Spleen (tissue), 11 donors: Measurements from ENCODE around the gene NUP210L. TPM values are rescaled to one million over a fixed set of nuclear protein-coding genes. Genes with fewer than 3 reads are reported as not detected.

Source experiments
- DNase-seq: peaks from one replicate; pipeline ENCODE4 v3.0.0-alpha.2; 2020
- H3K27ac ChIP-seq, 8 donors: fragments of 200-600 bp; sonication (generic) in 7 of 8; 1 replicate in 4 of 8; 2 replicates in 4 of 8; pipeline versions ENCODE4 v1.5.0 to v1.8.0; 2016 to 2021; ENCODE audit warnings: inconsistent platforms in 4 of 8, mild to moderate bottlenecking in 4 of 8, moderate library complexity in 1 of 8
- H3K27me3 ChIP-seq, 7 donors: fragments of 200-600 bp; sonication (generic) in 6 of 7; replicated peaks in 1 of 7; 1 replicate in 4 of 7; 2 replicates in 3 of 7; pipeline versions ENCODE4 v1.5.0 to v1.8.0; 2016 to 2021; ENCODE audit warnings: inconsistent platforms in 3 of 7, mild to moderate bottlenecking in 1 of 7
- H3K36me3 ChIP-seq, 6 donors: fragments of 200-600 bp; sonication (generic) in 5 of 6; 1 replicate in 4 of 6; 2 replicates in 2 of 6; pipeline versions ENCODE4 v1.5.0 to v1.8.0; 2016 to 2021; ENCODE audit warnings: inconsistent platforms in 2 of 6
- H3K4me1 ChIP-seq, 6 donors: fragments of 200-600 bp; sonication (generic) in 5 of 6; 1 replicate in 3 of 6; 2 replicates in 3 of 6; pipeline versions ENCODE4 v1.5.0 to v1.8.0; 2016 to 2021; ENCODE audit warnings: inconsistent platforms in 3 of 6
- H3K4me3 ChIP-seq, 8 donors: fragments of 200-600 bp; sonication (generic) in 7 of 8; 1 replicate in 4 of 8; 2 replicates in 4 of 8; pipeline versions ENCODE4 v1.5.0 to v1.8.0; 2016 to 2021; ENCODE audit warnings: inconsistent platforms in 4 of 8, mild to moderate bottlenecking in 4 of 8, moderate library complexity in 2 of 8
- H3K9me3 ChIP-seq, 8 donors: fragments of 200-600 bp; sonication (generic) in 7 of 8; 1 replicate in 4 of 8; 2 replicates in 4 of 8; pipeline versions ENCODE4 v1.5.0 to v1.8.0; 2016 to 2021; ENCODE audit warnings: inconsistent platforms in 4 of 8
- POLR2A ChIP-seq, 3 donors: fragments of 450-650 bp; IDR thresholded peaks; one replicate each; pipeline ENCODE4 v1.5.1; 2017; ENCODE audit warnings: antibody characterized with exemption in 3 of 3, mild to moderate bottlenecking in 1 of 3
- POLR2AphosphoS5 ChIP-seq, 3 donors: sonication (generic); formaldehyde crosslinking; IDR thresholded peaks; one replicate each; pipeline ENCODE4 v1.5.1; 2017; ENCODE audit warnings: antibody characterized with exemption in 3 of 3
- whole genome bisulfite sequencing, 5 donors: extraction: QIAGEN DNeasy Blood & Tissue Kit in 3 of 5; methylation state at CpG; one replicate each; pipeline versions ENCODE4 v1.1.5 to v1.1.7; 2013 to 2018; 5-methylcytosine and 5-hydroxymethylcytosine counted together
- intact Hi-C: fragments of 100-400 bp; cut with DNase I; formaldehyde crosslinking; loops from one replicate; pipeline ENCODE4 v1.15.0; 2023; ENCODE audit warnings: low total_unique reads
- polyA plus RNA-seq, 3 donors: library from polyadenylated mRNA; stranded (reverse); fragments of 200-250 nt; gene quantifications; one replicate each; pipeline ENCODE4 v1.2.1, GENCODE V29; 2013
- total RNA-seq, 7 donors: library from RNA; depleted of rRNA in 3 of 7; stranded (reverse); fragments of >200 nt in 3 of 7; fragmentation: NEBNext Ultra II Directional in 4 of 7; extraction: Animal tissue kit (Norgen Biotek cat#: 25700) in 4 of 7; gene quantifications; one replicate each; pipeline versions ENCODE4 v1.1.0 to v1.2.1, GENCODE V29; 2016 to 2021
- TF ChIP-seq, protein P1 (sequence below), 11 experiments: fragments of 200-600 bp in 7 of 11; fragments of 450-650 bp in 4 of 11; sonication (generic) in 4 of 11; IDR thresholded peaks in 8 of 11; conservative IDR thresholded peaks in 3 of 11; 1 replicate in 7 of 11; 2 replicates in 4 of 11; pipeline versions ENCODE4 v1.4.0 to v1.8.0; 2016 to 2021; ENCODE audit warnings: antibody characterized with exemption in 11 of 11, inconsistent platforms in 4 of 11, mild to moderate bottlenecking in 1 of 11
- donor health status: healthy with polysubstance abuse.
- donor health status: DM: no; HTN: no; CAD: no; lungs with moderate emphysema.
- donor health status: DM: no; HTN: no; CAD: no.
- donor health status: Bipolar disorder and iron deficiency.
- donor health status: healthy.
- donor health status: DM: no; HTN: no; CAD: no.
- donor health status: DM: yes; HTN: yes; CAD: no.

NUP210L gene
- total and polyA plus RNA-seq, 10 donors, result 0.02 to 0.34 (median 0.09) TPM; not detected in 4

DNA sequence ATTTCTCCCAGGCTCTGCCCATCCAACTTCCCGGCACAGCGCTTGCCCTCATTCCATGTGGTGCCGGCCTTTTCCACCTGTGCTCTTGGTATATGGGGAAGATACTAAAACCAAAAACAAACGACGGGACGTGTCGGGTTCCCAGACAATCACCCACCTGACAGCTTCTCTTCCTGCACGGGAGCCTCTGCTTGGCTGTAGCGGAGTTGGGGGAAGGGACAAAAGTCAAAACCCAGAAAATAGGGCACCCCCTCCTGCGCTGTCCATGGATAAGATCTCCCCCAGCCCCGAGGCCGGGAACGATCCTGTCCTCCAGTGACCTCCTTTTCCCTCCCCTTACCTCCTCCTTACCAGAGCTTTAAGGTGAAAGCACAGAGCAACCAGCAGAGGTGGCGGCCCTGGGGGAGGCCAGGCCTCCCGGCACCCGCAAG, 178.0 kb downstream of the NUP210L start:
- intact Hi-C loops, result no loop called here
- peaks cover 0 to 54% (median 32%) of the 10 kb centered on the region in 6 donors for H3K36me3 ChIP-seq
- TF ChIP-seq POLR2A (IDR thresholded peaks at IDR 0.05) (no peak), POLR2AphosphoS5 (IDR thresholded peaks at IDR 0.05) (no peak)
- TF ChIP-seq, protein P1, sequence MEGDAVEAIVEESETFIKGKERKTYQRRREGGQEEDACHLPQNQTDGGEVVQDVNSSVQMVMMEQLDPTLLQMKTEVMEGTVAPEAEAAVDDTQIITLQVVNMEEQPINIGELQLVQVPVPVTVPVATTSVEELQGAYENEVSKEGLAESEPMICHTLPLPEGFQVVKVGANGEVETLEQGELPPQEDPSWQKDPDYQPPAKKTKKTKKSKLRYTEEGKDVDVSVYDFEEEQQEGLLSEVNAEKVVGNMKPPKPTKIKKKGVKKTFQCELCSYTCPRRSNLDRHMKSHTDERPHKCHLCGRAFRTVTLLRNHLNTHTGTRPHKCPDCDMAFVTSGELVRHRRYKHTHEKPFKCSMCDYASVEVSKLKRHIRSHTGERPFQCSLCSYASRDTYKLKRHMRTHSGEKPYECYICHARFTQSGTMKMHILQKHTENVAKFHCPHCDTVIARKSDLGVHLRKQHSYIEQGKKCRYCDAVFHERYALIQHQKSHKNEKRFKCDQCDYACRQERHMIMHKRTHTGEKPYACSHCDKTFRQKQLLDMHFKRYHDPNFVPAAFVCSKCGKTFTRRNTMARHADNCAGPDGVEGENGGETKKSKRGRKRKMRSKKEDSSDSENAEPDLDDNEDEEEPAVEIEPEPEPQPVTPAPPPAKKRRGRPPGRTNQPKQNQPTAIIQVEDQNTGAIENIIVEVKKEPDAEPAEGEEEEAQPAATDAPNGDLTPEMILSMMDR (IDR thresholded peaks at IDR 0.05 in 8 of 11, conservative IDR thresholded peaks at IDR 0.05 in 3 of 11), result no peak

DNA sequence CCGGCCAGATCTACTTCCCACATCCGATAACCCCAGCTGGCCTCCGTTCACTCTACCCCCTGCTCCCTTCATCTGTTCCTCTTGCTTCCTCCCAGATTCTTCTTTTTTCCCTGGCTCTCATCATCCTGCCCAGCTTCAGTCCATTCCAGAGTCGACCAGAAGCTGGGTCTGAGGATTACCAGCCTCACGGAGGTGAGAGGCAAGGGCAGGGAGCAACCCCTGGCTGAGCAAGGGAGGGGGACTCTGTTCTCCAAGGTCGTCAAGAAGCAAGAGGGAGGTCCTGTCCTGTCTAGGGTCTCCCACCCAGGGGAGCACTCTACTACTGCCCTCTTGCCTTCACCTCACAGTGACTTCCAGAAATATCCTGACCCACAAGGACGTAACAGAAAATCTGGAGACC, 181.3 kb downstream of the NUP210L start:
- Histone ChIP-seq H3K27me3 (no peaks in the 10 kb centered on the region), H3K4me3 (no peak overlapping the region), H3K36me3 (peaks cover 0 to 42% (median 32%) of the 10 kb centered on the region in 6 donors), H3K27ac (peak overlapping the region in 1 of 8 donors; percentile 31), H3K9me3 (no peaks in the 10 kb centered on the region), H3K4me1 (peaks cover 23 to 72% (median 39%) of the 10 kb centered on the region in 6 donors)
- WGBS, 5 donors, result 82 to 92% (median 85%) methylated on average over 7 of the region's 7 CpGs
- TF ChIP-seq POLR2A (IDR thresholded peaks at IDR 0.05) (no peak), POLR2AphosphoS5 (IDR thresholded peaks at IDR 0.05) (peak in 1 of 3 donors; percentile 30)
- TF ChIP-seq, protein P1 (IDR thresholded peaks at IDR 0.05 in 8 of 11, conservative IDR thresholded peaks at IDR 0.05 in 3 of 11), result no peak
- intact Hi-C loops, result no loop called here
- DNase-seq, result peak; percentile 59

More for the DNA sequence above, 178.0 kb downstream of the NUP210L start:
- WGBS, 5 donors, result 1 to 2% (median 2%) methylated on average over 13 to 16 of the region's 16 CpGs
- Histone ChIP-seq H3K27ac (peak overlapping the region; percentile 91 to 98 (median 94)), H3K9me3 (no peaks in the 10 kb centered on the region), H3K4me3 (peak overlapping the region; percentile 84 to 98 (median 94)), H3K27me3 (no peaks in the 10 kb centered on the region), H3K4me1 (peaks cover 20 to 78% (median 48%) of the 10 kb centered on the region in 6 donors)
- peak; percentile 78 for DNase-seq

DNA sequence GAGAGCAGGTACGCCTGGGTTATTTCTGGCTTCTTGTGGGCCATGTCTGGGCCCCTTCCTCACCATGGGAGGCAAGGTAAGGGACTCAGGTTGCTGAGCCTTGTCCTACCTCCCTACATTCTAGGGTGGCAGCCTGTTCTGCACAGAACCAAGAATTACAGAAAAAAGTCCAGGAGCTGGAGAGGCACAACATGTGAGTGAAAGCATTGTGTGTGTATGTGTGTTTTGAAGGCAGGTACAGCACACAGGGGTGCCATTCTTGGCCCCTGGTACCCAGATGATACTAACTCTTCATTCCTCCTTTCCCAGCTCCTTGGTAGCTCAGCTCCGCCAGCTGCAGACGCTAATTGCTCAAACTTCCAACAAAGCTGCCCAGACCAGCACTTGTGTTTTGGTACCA, 181.8 kb downstream of the NUP210L start:
- Histone ChIP-seq H3K27ac (peak overlapping the region in 1 of 8 donors; percentile 55), H3K9me3 (no peaks in the 10 kb centered on the region), H3K36me3 (peaks cover 0 to 42% (median 32%) of the 10 kb centered on the region in 6 donors), H3K27me3 (no peaks in the 10 kb centered on the region), H3K4me1 (peaks cover 21 to 72% (median 39%) of the 10 kb centered on the region in 6 donors), H3K4me3 (no peak overlapping the region)
- intact Hi-C loops, result no loop called here
- TF ChIP-seq, protein P1 (IDR thresholded peaks at IDR 0.05 in 8 of 11, conservative IDR thresholded peaks at IDR 0.05 in 3 of 11), result no peak
- no peak for TF ChIP-seq POLR2AphosphoS5 (IDR thresholded peaks at IDR 0.05)
- no peak for TF ChIP-seq POLR2A (IDR thresholded peaks at IDR 0.05)
- no peak for DNase-seq
- 93 to 99% (median 96%) methylated on average over 3 of the region's 3 CpGs for WGBS, 5 donors

DNA sequence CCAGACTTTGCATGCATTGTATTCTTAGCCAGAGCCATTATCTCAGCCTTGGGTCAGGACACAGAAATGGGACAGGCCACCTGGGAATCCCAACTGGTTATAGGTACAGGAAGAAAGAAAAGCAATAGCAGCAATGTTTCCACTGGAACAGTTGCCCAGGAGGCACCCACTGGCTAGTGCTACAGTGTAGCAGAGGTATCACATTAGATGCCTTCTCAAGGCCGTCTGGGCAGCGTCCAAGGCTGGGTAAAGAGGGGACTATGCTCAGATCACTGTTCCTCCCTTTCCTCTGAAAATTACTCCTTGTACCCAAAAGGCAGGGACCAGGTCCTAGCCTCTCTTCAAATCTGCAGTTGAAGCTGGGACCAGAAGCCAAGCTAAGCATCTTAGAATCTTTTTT, 184.5 kb downstream of the NUP210L start:
- Histone ChIP-seq H3K27ac (no peak overlapping the region), H3K27me3 (no peaks in the 10 kb centered on the region), H3K4me3 (no peak overlapping the region), H3K4me1 (peaks cover 23 to 71% (median 40%) of the 10 kb centered on the region in 6 donors), H3K9me3 (no peaks in the 10 kb centered on the region), H3K36me3 (peaks cover 0 to 32% (median 25%) of the 10 kb centered on the region in 6 donors)
- 58 to 87% (median 82%) methylated on average over 2 of the region's 2 CpGs for WGBS, 5 donors
- intact Hi-C loops, result no loop called here
- peak; percentile 54 for DNase-seq
- TF ChIP-seq POLR2A (IDR thresholded peaks at IDR 0.05), result no peak
- TF ChIP-seq POLR2AphosphoS5 (IDR thresholded peaks at IDR 0.05), result no peak
- TF ChIP-seq, protein P1 (IDR thresholded peaks at IDR 0.05 in 8 of 11, conservative IDR thresholded peaks at IDR 0.05 in 3 of 11), result no peak
